HepG2 (cell line): Measurements from ENCODE around the gene CAPN9. TPM values are rescaled to one million over a fixed set of nuclear protein-coding genes. Genes with fewer than 3 reads are reported as not detected.
A peak's percentile ranks its signal among the peaks of the same experiment; 100 is the strongest.

Experiments
- JDP2 ChIP-seq: sonication (generic); formaldehyde crosslinking; IDR thresholded peaks from 2 replicates; pipeline ENCODE4 v1.8.1; 2022; ENCODE audit warnings: missing genetic modification reagents, borderline replicate concordance
- MATR3 ChIP-seq: sonication (generic); formaldehyde crosslinking; IDR thresholded peaks from 2 replicates; pipeline ENCODE4 v1.4.0; 2020; ENCODE audit warnings: missing genetic modification reagents
- NFRKB ChIP-seq: fragments of 450-650 bp; IDR thresholded peaks from 2 replicates; pipeline ENCODE4 v1.6.1; 2017
- RBM22 ChIP-seq: fragments of 200-400 bp; formaldehyde crosslinking; optimal IDR thresholded peaks from 2 replicates; pipeline ENCODE3; 2017; ENCODE audit warnings: mild to moderate bottlenecking, low read length, moderate library complexity
- TCF7L2 ChIP-seq: IDR thresholded peaks from 2 replicates; pipeline ENCODE4 v1.6.1; 2011; ENCODE audit warnings: mild to moderate bottlenecking, low read depth, low read length, moderate library complexity
- UBTF ChIP-seq: sonication (generic); formaldehyde crosslinking; IDR thresholded peaks from 2 replicates; pipeline ENCODE4 v1.4.0; 2020; ENCODE audit warnings: mild to moderate bottlenecking, missing genetic modification reagents
- ZFY ChIP-seq: sonication (generic); formaldehyde crosslinking; IDR thresholded peaks from 2 replicates; pipeline ENCODE4 v1.4.0; 2020; ENCODE audit warnings: missing genetic modification reagents
- ZKSCAN1 ChIP-seq: fragments of 150-350 bp; IDR thresholded peaks from 2 replicates; pipeline ENCODE4 v1.6.1; 2014; ENCODE audit warnings: low read length
- ZNF550 ChIP-seq: sonication (generic); formaldehyde crosslinking; IDR thresholded peaks from 2 replicates; pipeline ENCODE4 v1.4.0; 2020; ENCODE audit warnings: mild to moderate bottlenecking, missing genetic modification reagents, borderline replicate concordance
- ZNF609 ChIP-seq: sonication (generic); formaldehyde crosslinking; IDR thresholded peaks from 2 replicates; pipeline ENCODE4 v1.4.0; 2020; ENCODE audit warnings: mild to moderate bottlenecking, missing genetic modification reagents, borderline replicate concordance
- polyA plus RNA-seq, 8 experiments: library from polyadenylated mRNA; depleted of rRNA in 3 of 8; stranded (reverse) in 7 of 8; unstranded in 1 of 8; fragments of >200 nt; fragmentation: Illumina TruSeq in 4 of 8; extraction: Trizol in 4 of 8; gene quantifications; 2 replicates each; pipeline versions ENCODE4 v1.2.1 to v1.2.3, GENCODE V29; 2011 to 2016; ENCODE audit warnings: low read depth in 4 of 8, missing spikeins in 1 of 8, mixed read lengths in 1 of 8; ENCODE audit not compliant: insufficient read depth in 1 of 8
- total RNA-seq, 5 experiments: library from RNA; depleted of rRNA; stranded (reverse); fragments of >200 nt; fragmentation: Illumina TruSeq; extraction: Trizol; gene quantifications; 2 replicates each; pipeline ENCODE4 v1.2.3, GENCODE V29; 2016; ENCODE audit warnings: low read depth in 1 of 5

Gene CAPN9
- total and polyA plus RNA-seq, 2 of the 13 experiments (the other 11 are each of a cell fraction or from before 2014, with no cell fraction given) = 0.04 to 0.31 TPM

GRCh38 chr1:230752407-230752806 lies 5.2 kb downstream of the CAPN9 start (continued):
- no peak for TF ChIP-seq ZFY (CRISPR knock-in tag)
- TF ChIP-seq NFRKB = no peak
- no peak for TF ChIP-seq ZNF609
- TF ChIP-seq RBM22 = no peak
- TF ChIP-seq ZKSCAN1 = no peak
- TF ChIP-seq TCF7L2 = no peak
- no peak for TF ChIP-seq ZNF550 (CRISPR knock-in tag)
- TF ChIP-seq MATR3 = no peak
- TF ChIP-seq UBTF (CRISPR knock-in tag) = 0 out of 2 replicates have a peak, but pooled peaks have one; percentile 8
- TF ChIP-seq JDP2 = no peak
